GM19372 (cell line): Measurements from ENCODE around the gene RREB1.

Experiments used
- ATAC-seq: cut with Tn5 transposase; IDR thresholded peaks from one replicate; pipeline ENCODE4 v1.9.1; 2021; ENCODE audit warnings: mild to moderate bottlenecking, low read depth, moderate library complexity; ENCODE audit not compliant: unreplicated experiment

RREB1 gene

GRCh38 chr6:7239590-7239948 is 131.8 kb downstream of the RREB1 start:
- no peak for ATAC-seq

- no peak for ATAC-seq
These were observed 132.6 kb downstream of the RREB1 start for GRCh38 chr6:7240351-7240750.

GRCh38 chr6:7241160-7241559 is 133.4 kb downstream of the RREB1 start:
- ATAC-seq: no peak

GRCh38 chr6:7241709-7242645 is 134.2 kb downstream of the RREB1 start:
- ATAC-seq: no peak

- ATAC-seq: no peak
These were observed 135.0 kb downstream of the RREB1 start for GRCh38 chr6:7242835-7243178.

- no peak for ATAC-seq
These were observed 135.6 kb downstream of the RREB1 start for GRCh38 chr6:7243179-7243981.

- ATAC-seq: no peak
These were observed 138.1 kb downstream of the RREB1 start for GRCh38 chr6:7245668-7246393.

- no peak for ATAC-seq
These were observed 138.8 kb downstream of the RREB1 start for GRCh38 chr6:7246401-7247178.

- ATAC-seq: no peak
These were observed 139.4 kb downstream of the RREB1 start for GRCh38 chr6:7247179-7247456.

- ATAC-seq: no peak
These were observed 140.1 kb downstream of the RREB1 start for GRCh38 chr6:7247828-7248227.

- no peak for ATAC-seq
These were observed 141.6 kb downstream of the RREB1 start for GRCh38 chr6:7249391-7249790.

- no peak for ATAC-seq
These were observed 142.3 kb downstream of the RREB1 start for GRCh38 chr6:7249946-7250643.

GRCh38 chr6:7250812-7251211 is 143.1 kb downstream of the RREB1 start:
- ATAC-seq: no peak

- no peak for ATAC-seq
These were observed 144.0 kb downstream of the RREB1 start for GRCh38 chr6:7251646-7252260.

- ATAC-seq: no peak
These were observed 144.6 kb downstream of the RREB1 start for GRCh38 chr6:7252390-7252789.

- ATAC-seq: no peak
These were observed 147.4 kb downstream of the RREB1 start for GRCh38 chr6:7254980-7255835.

GRCh38 chr6:7255918-7256317 is 148.2 kb downstream of the RREB1 start:
- no peak for ATAC-seq

- ATAC-seq: no peak
These were observed 149.0 kb downstream of the RREB1 start for GRCh38 chr6:7256785-7257184.
